BJ (cell line): Measurements from ENCODE around the gene ATP8B4. TPM values are rescaled to one million over a fixed set of nuclear protein-coding genes. Genes with fewer than 3 reads are reported as not detected.

Experiments
- CTCF ChIA-PET: fragments of 350-600 bp; formaldehyde crosslinking; extraction: SDS; loops from one replicate; lab custom pipeline; 2021; ENCODE audit warnings: antibody characterized with exemption, inconsistent platforms; lab: Yijun Ruan, JAX
- POLR2A ChIA-PET: fragments of 300-600 bp; sonication (Branson Sonifier 250); formaldehyde crosslinking; extraction: SDS; loops from one replicate; lab custom pipeline; 2021; ENCODE audit warnings: antibody characterized with exemption; lab: Charles Lee
- DNase-seq: peaks from one replicate; pipeline ENCODE4 v3.0.0-alpha.2; 2011; ENCODE audit warnings: low read depth
- H3K27me3 ChIP-seq: 2 replicates; pipeline ENCODE4 v1.6.0; 2011; ENCODE audit warnings: low read length; ENCODE audit not compliant: control insufficient read depth, insufficient read depth
- H3K36me3 ChIP-seq: 2 replicates; pipeline ENCODE4 v1.5.1; 2011; ENCODE audit warnings: low read length; ENCODE audit not compliant: control insufficient read depth, insufficient read depth
- H3K4me3 ChIP-seq: 2 replicates; pipeline ENCODE4 v1.5.1; 2011; ENCODE audit warnings: low read depth, mild to moderate bottlenecking, control low read depth, low read length
- CTCF ChIP-seq: IDR thresholded peaks from 2 replicates; pipeline ENCODE4 v1.5.1; 2011; ENCODE audit warnings: low read depth, mild to moderate bottlenecking, control low read depth, inconsistent platforms, low read length, moderate library complexity; ENCODE audit not compliant: insufficient read depth
- polyA plus RNA-seq: library from polyadenylated mRNA; depleted of rRNA; stranded (reverse); fragments of >200 nt; gene quantifications from 2 replicates; pipeline ENCODE4 v1.2.3, GENCODE V29; 2011

The ATP8B4 gene
- polyA plus RNA-seq, 1 experiment: 0.23 TPM

- POLR2A ChIA-PET: no interaction called here
- H3K27me3 ChIP-seq: no peaks in the 10 kb centered on the region
- no peaks in the 10 kb centered on the region for H3K36me3 ChIP-seq
- TF ChIP-seq CTCF: no peak
- CTCF ChIA-PET: no interaction called here
- no peak overlapping the region for H3K4me3 ChIP-seq
- DNase-seq: no peak
Measured at GRCh38 chr15:50113187-50113505, 5.9 kb downstream of the ATP8B4 start.

DNA sequence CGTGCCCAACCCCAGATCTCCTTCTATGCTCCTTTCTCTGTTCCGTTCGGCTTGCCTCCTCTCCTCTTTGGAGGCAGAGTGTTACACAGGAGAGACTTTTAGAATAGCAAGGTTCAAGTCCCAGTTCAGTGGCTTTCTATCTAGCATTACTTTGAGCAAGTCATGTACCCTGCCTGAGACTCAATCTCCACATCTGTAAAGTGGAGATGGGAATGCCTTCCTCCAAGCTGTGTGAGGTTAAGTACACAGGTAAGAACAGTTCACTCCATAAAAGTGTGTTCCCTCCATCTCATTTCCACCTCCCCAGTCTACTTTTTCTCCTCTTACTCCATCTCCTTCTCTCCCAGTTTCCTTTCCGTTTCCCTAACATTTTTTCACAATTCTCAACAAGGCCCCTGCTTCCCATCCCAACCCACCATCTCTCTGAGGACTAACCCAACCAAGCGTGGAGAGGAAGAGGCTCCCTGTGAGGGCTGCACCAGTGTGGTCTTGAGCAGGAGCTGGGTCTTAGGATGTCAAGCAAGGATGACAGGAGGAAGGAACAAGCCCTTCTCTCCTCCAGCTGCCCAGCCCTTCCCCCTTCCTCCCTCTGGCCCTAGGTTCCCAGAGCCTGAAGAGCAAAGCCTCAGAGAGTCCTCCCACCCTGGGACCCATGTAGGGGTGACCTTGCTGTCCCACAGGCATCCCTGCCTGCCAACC is 6.4 kb downstream of the ATP8B4 start:
- CTCF ChIA-PET: no interaction called here
- POLR2A ChIA-PET: no interaction called here
- H3K4me3 ChIP-seq: no peak overlapping the region
- no peaks in the 10 kb centered on the region for H3K27me3 ChIP-seq
- no peak for TF ChIP-seq CTCF
- no peak for DNase-seq
- H3K36me3 ChIP-seq: no peaks in the 10 kb centered on the region

DNA sequence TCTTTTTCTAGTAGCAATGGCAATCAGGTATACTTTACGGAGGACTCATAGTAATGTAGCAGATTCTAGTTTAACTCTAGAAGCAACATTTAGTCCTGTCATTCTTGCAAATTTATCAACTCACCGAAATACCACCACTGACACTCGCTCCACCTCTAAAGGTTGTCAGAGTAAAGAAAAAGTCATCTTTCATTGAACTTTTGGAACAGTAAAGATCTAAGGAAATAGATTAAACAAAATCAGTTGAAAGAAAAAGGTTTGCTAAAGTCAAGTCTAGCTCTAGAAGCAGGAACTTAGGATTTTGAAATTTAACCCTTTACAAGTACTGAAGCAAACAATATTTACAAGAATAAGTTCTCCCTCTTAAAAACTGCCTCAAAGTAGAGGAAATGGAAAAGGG is 8.7 kb downstream of the ATP8B4 start:
- Histone ChIP-seq H3K27me3 (no peaks in the 10 kb centered on the region), H3K4me3 (no peak overlapping the region), H3K36me3 (no peaks in the 10 kb centered on the region)
- CTCF ChIA-PET: interaction anchor here (0.9 kb wide), 1 partner anchor 18 kb away, joined by 3 read pairs; no protein-coding TSS in a partner anchor
- no peak for DNase-seq
- no peak for TF ChIP-seq CTCF
- POLR2A ChIA-PET: no interaction called here

GRCh38 chr15:50109076-50109987 is 9.7 kb downstream of the ATP8B4 start:
- CTCF ChIA-PET: no interaction called here
- TF ChIP-seq CTCF: no peak
- DNase-seq: no peak

DNA sequence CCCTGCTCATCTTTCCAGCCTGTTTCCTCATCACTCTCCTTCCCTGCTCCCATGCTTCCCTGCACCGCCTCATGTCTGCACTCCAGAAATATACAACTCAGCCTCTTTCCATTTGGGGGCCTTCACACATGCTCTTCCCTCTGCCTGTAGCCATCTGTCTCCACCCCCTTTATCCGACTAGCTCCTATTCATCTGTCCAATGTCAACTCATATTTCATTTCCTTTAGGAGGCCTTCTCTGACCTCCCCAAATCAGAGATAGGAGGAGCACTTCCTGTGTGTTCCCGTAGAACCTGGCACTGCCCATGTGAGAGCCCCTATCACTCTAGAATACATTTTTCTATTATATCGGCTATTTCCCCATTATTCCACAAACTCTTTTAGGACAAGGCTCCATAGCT is 10.6 kb downstream of the ATP8B4 start:
- Histone ChIP-seq H3K27me3 (no peaks in the 10 kb centered on the region), H3K36me3 (no peaks in the 10 kb centered on the region), H3K4me3 (no peak overlapping the region)
- DNase-seq: no peak
- TF ChIP-seq CTCF: no peak
- ChIA-PET POLR2A (no interaction called here), CTCF (no interaction called here)

More at GRCh38 chr15:50109076-50109987, 9.7 kb downstream of the ATP8B4 start:
- no peaks in the 10 kb centered on the region for H3K36me3 ChIP-seq
- H3K4me3 ChIP-seq: no peak overlapping the region
- no peaks in the 10 kb centered on the region for H3K27me3 ChIP-seq
- POLR2A ChIA-PET: no interaction called here
